Lung (tissue), 12 donors: ENCODE data around the gene RPS10. TPM values are rescaled to one million over a fixed set of nuclear protein-coding genes. Genes with fewer than 3 reads are reported as not detected.
A peak's percentile ranks its signal among the peaks of the same experiment; 100 is the strongest.

ENCODE experiments used
- ATAC-seq: fragments of 200-7000 bp; cut with Tn5 transposase; one replicate; pipeline ENCODE4 v1.9.1; 2020; ENCODE audit warnings: moderate number of reproducible peaks; ENCODE audit not compliant: insufficient read depth, low FRiP score
- DNase-seq, 3 donors: peaks; one replicate each; pipeline ENCODE4 v3.0.0-alpha.2; 2013 to 2017
- H3K27ac ChIP-seq, 2 donors: one replicate each; pipeline ENCODE4 v1.5.1; 2013; ENCODE audit warnings: mild to moderate bottlenecking in 2 of 2, moderate library complexity in 2 of 2, control low read depth in 1 of 2, inconsistent platforms in 1 of 2, low read depth in 1 of 2, low read length in 1 of 2
- H3K27me3 ChIP-seq, 3 donors: one replicate each; pipeline ENCODE4 v1.5.1; 2013; ENCODE audit warnings: low read length in 2 of 3; ENCODE audit not compliant: control insufficient read depth in 3 of 3, insufficient read depth in 3 of 3
- H3K36me3 ChIP-seq, 4 donors: one replicate each; pipeline ENCODE4 v1.5.1; 2013; ENCODE audit warnings: low read length in 4 of 4, mild to moderate bottlenecking in 1 of 4, moderate library complexity in 1 of 4; ENCODE audit not compliant: control insufficient read depth in 4 of 4, insufficient read depth in 4 of 4
- H3K4me1 ChIP-seq, 5 donors: one replicate each; pipeline ENCODE4 v1.5.1; 2013; ENCODE audit warnings: low read length in 5 of 5, mild to moderate bottlenecking in 2 of 5, moderate library complexity in 1 of 5; ENCODE audit not compliant: control insufficient read depth in 5 of 5, insufficient read depth in 5 of 5
- H3K4me3 ChIP-seq: one replicate; pipeline ENCODE4 v1.5.1; 2013; ENCODE audit warnings: mild to moderate bottlenecking, control low read depth, moderate library complexity
- H3K9ac ChIP-seq, 2 donors: one replicate each; pipeline ENCODE4 v1.5.1; 2013; ENCODE audit warnings: low read length in 2 of 2, control low read depth in 1 of 2; ENCODE audit not compliant: insufficient read depth in 1 of 2
- H3K9me3 ChIP-seq, 4 donors: one replicate each; pipeline ENCODE4 v1.5.1; 2013; ENCODE audit warnings: low read length in 3 of 4, mild to moderate bottlenecking in 1 of 4, moderate library complexity in 1 of 4; ENCODE audit not compliant: control insufficient read depth in 4 of 4, insufficient read depth in 3 of 4
- WGBS, 2 donors: extraction: QIAGEN DNeasy Blood & Tissue Kit; methylation state at CpG; one replicate each; pipeline ENCODE4 v1.1.7; 2013; 5-methylcytosine and 5-hydroxymethylcytosine counted together
- polyA plus RNA-seq, 2 donors: library from polyadenylated mRNA; stranded (reverse); fragments of 200-250 nt; gene quantifications; one replicate each; pipeline ENCODE4 v1.2.1, GENCODE V29; 2013
- total RNA-seq, 2 donors: library from RNA; depleted of rRNA in 1 of 2; stranded (reverse); fragments of >200 nt in 1 of 2; gene quantifications; one replicate each; pipeline ENCODE4 v1.2.1, GENCODE V29; 2014 to 2021
- TF ChIP-seq, protein P1 (sequence below): IDR thresholded peaks from 2 replicates; pipeline ENCODE4 v1.5.1; 2012; ENCODE audit warnings: mild to moderate bottlenecking; ENCODE audit errors: control extremely low read depth, extremely low read depth
- donor health status: control.
- donor health status: control.
- donor health status: Bipolar disorder and iron deficiency.
- donor health status: healthy.
- donor health status: DM: yes; HTN: yes; CAD: no.

Gene RPS10
- total and polyA plus RNA-seq, 4 donors = 846 to 2,710 (median 1,738) TPM

GRCh38 chr6:34391786-34392496, 33.9 kb downstream of the RPS10 start:
- TF ChIP-seq, protein P1, sequence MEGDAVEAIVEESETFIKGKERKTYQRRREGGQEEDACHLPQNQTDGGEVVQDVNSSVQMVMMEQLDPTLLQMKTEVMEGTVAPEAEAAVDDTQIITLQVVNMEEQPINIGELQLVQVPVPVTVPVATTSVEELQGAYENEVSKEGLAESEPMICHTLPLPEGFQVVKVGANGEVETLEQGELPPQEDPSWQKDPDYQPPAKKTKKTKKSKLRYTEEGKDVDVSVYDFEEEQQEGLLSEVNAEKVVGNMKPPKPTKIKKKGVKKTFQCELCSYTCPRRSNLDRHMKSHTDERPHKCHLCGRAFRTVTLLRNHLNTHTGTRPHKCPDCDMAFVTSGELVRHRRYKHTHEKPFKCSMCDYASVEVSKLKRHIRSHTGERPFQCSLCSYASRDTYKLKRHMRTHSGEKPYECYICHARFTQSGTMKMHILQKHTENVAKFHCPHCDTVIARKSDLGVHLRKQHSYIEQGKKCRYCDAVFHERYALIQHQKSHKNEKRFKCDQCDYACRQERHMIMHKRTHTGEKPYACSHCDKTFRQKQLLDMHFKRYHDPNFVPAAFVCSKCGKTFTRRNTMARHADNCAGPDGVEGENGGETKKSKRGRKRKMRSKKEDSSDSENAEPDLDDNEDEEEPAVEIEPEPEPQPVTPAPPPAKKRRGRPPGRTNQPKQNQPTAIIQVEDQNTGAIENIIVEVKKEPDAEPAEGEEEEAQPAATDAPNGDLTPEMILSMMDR = no peak
- peaks cover 0 to 4% (median 0%) of the 10 kb centered on the region in 4 donors for H3K9me3 ChIP-seq
- peak overlapping the region; percentile 2 to 77 for H3K9ac ChIP-seq
- peaks cover 0 to 16% (median 4%) of the 10 kb centered on the region in 5 donors for H3K4me1 ChIP-seq
- DNase-seq (peak; percentile 59 to 66 (median 64)), ATAC-seq (peak; percentile 43)
- peak overlapping the region; percentile 92 to 94 for H3K27ac ChIP-seq
- peak overlapping the region; percentile 72 for H3K4me3 ChIP-seq
- no peaks in the 10 kb centered on the region for H3K27me3 ChIP-seq
- WGBS, 2 donors = 0% methylated on average over 76 to 78 of the region's 78 CpGs
- H3K36me3 ChIP-seq = no peaks in the 10 kb centered on the region

DNA sequence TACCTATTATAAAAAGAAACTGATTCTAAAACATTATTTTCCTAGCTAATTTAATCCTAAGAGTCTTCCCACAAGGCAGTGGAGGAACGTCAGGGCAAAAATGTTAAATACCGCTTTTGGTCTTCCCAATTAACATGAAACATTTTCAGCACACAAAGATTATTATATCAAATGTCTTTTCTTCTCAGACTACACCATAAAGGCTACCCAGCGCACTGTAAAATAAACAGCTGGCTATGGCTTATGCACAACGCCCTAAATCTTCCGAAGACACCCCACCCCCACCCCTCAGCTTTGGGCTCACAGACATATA, 34.4 kb downstream of the RPS10 start:
- Histone ChIP-seq H3K4me3 (peak overlapping the region; percentile 72), H3K9me3 (peaks cover 0 to 2% (median 0%) of the 10 kb centered on the region in 4 donors), H3K4me1 (peaks cover 0 to 16% (median 5%) of the 10 kb centered on the region in 5 donors), H3K36me3 (no peaks in the 10 kb centered on the region), H3K9ac (peak overlapping the region; percentile 2 to 77), H3K27me3 (no peaks in the 10 kb centered on the region), H3K27ac (peak overlapping the region; percentile 92 to 94)
- TF ChIP-seq, protein P1 = no peak
- peak; percentile 9 for ATAC-seq
- no peak for DNase-seq
- WGBS, 2 donors = 1 to 3% methylated on average over 5 of the region's 5 CpGs

DNA sequence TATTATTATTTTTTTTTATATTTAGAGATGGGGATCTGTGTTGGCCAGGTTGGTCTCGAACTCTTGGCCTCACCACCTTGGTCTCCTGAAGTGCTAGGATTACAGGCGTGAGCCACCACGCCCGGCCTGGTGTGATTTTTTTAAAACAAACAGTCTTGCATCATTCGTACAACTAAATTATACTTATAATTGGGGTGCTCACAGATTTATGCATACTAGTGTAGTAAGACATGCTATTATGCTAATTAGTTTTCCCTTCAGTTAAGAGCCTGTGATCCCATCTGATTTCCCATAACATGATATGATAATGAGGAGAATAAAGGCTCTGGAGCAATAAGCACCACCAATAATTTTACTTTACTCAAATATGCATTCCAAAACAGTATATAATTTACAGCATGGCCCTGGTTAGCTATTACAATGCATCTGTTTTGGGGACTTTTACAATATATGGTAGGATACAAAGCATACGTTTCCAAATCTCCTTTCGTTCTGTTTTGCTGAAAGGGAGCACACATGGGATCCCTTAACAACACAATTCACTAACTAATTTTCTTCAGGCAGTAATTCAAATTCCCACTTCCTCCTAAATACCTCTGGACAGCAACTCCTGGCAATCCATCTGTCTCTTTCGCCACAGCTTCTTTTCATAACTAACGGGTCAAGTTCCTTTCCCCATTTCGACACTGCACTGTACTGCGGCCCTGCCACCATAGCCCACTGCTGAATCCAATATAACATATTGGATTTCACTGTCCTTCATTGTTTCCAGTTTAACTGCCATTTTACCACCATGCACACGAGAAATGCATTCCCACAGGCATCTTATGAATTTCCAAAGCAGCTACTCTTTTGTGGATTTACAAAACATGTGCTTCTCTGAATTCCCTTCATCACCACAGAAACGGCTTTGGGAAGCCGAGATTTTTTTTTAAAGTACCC, 35.1 kb downstream of the RPS10 start:
- no peaks in the 10 kb centered on the region for H3K36me3 ChIP-seq
- peak overlapping the region in 1 of 2 donors; percentile 69 for H3K9ac ChIP-seq
- 18 to 23% methylated on average over 14 of the region's 14 CpGs for WGBS, 2 donors
- H3K9me3 ChIP-seq = no peaks in the 10 kb centered on the region
- no peak for ATAC-seq
- peak; percentile 39 to 75 (median 67) for DNase-seq
- H3K27me3 ChIP-seq = no peaks in the 10 kb centered on the region
- peak overlapping the region in 1 of 2 donors; percentile 92 for H3K27ac ChIP-seq
- peaks cover 0 to 16% (median 5%) of the 10 kb centered on the region in 5 donors for H3K4me1 ChIP-seq
- TF ChIP-seq, protein P1 = no peak
- no peak overlapping the region for H3K4me3 ChIP-seq
